Activated naive CD8-positive, alpha-beta T cell (primary cell): ENCODE results near the gene RASGEF1C.

Source experiments
- H3K27ac Mint-ChIP-seq: one replicate; pipeline ENCODE4 v1.8.0; 2021; ENCODE audit warnings: mixed read lengths
- H3K27me3 Mint-ChIP-seq: one replicate; pipeline ENCODE4 v1.8.0; 2021; ENCODE audit warnings: mixed read lengths
- H3K36me3 Mint-ChIP-seq: one replicate; pipeline ENCODE4 v1.8.0; 2021; ENCODE audit warnings: mixed read lengths
- H3K4me1 Mint-ChIP-seq: one replicate; pipeline ENCODE4 v1.8.0; 2021; ENCODE audit warnings: low read depth, mixed read lengths
- H3K4me3 Mint-ChIP-seq: one replicate; pipeline ENCODE4 v1.8.0; 2021; ENCODE audit warnings: mild to moderate bottlenecking, mixed read lengths
- H3K9me3 Mint-ChIP-seq: one replicate; pipeline ENCODE4 v1.8.0; 2021; ENCODE audit warnings: low read depth, mixed read lengths

Gene RASGEF1C

GRCh38 chr5:180119031-180119902, 89.7 kb downstream of the RASGEF1C start:
- H3K36me3 Mint-ChIP-seq = no peaks in the 10 kb centered on the region
- no peaks in the 10 kb centered on the region for H3K4me1 Mint-ChIP-seq
- H3K4me3 Mint-ChIP-seq = no peak overlapping the region
- H3K27me3 Mint-ChIP-seq = peaks cover 7% of the 10 kb centered on the region
- H3K9me3 Mint-ChIP-seq = no peaks in the 10 kb centered on the region
- H3K27ac Mint-ChIP-seq = no peak overlapping the region

DNA sequence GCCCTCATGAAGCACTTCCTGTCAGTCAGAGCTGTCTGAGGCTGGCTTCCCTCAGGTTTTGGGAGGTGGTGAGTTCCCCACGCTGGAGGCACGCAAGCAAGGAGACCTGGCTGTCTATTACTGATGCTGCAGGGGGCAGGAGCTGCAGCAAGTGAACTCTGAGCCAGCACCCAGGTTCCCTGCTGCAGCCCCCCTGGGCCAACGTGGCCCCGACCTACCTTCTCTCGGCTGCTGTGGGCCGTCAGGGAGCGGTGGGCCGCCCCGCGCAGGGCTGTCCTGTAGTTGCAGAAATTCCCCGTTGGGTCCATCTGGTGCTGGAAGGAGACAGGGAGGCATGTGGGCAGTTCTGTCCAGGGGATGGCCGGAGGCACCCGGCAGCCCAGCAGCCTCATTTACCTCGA, 90.6 kb downstream of the RASGEF1C start:
- H3K36me3 Mint-ChIP-seq = no peaks in the 10 kb centered on the region
- no peak overlapping the region for H3K4me3 Mint-ChIP-seq
- no peak overlapping the region for H3K27ac Mint-ChIP-seq
- H3K9me3 Mint-ChIP-seq = no peaks in the 10 kb centered on the region
- H3K27me3 Mint-ChIP-seq = peaks cover 1% of the 10 kb centered on the region
- no peaks in the 10 kb centered on the region for H3K4me1 Mint-ChIP-seq

GRCh38 chr5:180117000-180117725, 91.8 kb downstream of the RASGEF1C start:
- no peak overlapping the region for H3K4me3 Mint-ChIP-seq
- H3K4me1 Mint-ChIP-seq = no peaks in the 10 kb centered on the region
- H3K9me3 Mint-ChIP-seq = no peaks in the 10 kb centered on the region

GRCh38 chr5:180116077-180116999, 92.7 kb downstream of the RASGEF1C start:
- Mint-ChIP-seq H3K4me3 (no peak overlapping the region), H3K27ac (no peak overlapping the region), H3K4me1 (no peaks in the 10 kb centered on the region), H3K27me3 (no peaks in the 10 kb centered on the region), H3K36me3 (no peaks in the 10 kb centered on the region), H3K9me3 (no peaks in the 10 kb centered on the region)

More at GRCh38 chr5:180117000-180117725, 91.8 kb downstream of the RASGEF1C start:
- Mint-ChIP-seq H3K36me3 (no peaks in the 10 kb centered on the region), H3K27me3 (no peaks in the 10 kb centered on the region), H3K27ac (no peak overlapping the region)

DNA sequence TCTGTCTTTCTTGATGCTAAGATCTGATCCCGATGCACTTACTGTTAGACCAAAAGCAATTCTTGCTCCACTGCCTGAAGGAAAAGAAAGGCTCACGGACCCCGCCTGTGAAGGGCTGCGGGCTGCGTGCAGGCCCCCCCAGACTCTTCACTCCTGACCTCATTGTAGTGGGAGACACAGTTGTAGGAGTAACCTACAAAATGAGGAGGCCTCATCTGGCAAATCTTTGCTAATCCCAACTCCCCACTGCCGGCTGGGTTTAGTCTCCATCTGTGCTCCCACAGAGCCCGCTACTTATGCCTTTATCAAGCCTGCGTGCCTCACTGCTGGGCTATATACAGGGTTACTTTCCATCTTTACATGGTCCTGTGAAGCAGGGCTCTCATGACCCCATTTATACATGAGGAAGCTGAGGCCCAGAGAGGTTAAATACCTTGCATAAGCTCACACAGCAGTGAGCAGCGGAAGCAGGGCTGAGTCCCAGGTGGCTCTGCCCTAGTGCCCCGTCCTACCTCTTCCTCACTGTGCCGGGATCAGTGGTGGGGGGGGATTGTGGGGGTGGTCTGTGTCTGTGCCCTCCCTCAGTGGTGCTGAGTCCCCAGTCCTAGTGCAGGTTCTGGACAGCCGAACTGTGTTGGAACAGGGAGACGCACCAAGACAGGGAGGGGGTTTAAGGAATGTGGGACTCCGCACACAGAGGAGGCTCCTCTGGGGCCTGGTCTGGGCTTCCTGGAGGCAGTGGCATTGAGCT, 93.5 kb downstream of the RASGEF1C start:
- Mint-ChIP-seq H3K4me1 (no peaks in the 10 kb centered on the region), H3K9me3 (no peaks in the 10 kb centered on the region), H3K27me3 (no peaks in the 10 kb centered on the region)

DNA sequence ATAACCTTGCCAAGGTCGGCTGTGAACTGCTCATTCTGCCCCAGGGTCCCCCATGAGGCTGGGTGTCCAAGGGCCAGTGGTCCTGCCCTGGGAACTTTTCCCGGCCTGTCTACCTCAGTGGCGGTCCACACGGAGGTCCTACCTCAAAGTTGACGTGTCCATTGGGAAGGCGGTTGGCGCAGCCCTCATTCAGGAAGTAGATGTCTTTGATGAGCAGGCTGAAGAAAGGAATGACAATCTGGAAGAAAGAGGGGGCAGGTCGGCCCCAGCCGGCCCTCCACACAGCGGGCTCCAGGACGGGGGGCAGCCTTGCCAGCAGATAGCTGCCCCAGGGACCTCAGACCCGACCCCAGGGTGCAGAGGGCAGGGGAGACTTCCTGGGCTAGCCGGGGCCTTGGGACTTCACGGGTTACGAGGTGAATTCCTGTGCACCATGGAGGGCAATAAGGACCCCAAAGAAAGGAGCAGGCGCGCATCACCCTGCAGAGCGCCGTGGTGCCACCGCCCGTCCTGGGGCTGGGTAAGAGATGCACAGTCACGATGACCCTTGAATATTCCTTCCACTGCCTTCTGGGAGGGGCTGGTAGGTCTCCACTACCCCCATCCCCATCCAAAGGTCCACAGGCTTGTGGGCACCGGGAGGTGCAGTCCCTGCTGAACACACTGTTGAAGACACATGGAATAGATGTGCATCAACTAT, 94.6 kb downstream of the RASGEF1C start:
- Mint-ChIP-seq H3K27me3 (no peaks in the 10 kb centered on the region), H3K9me3 (no peaks in the 10 kb centered on the region), H3K4me1 (no peaks in the 10 kb centered on the region), H3K4me3 (no peak overlapping the region), H3K36me3 (no peaks in the 10 kb centered on the region), H3K27ac (no peak overlapping the region)

More for the DNA sequence above, 93.5 kb downstream of the RASGEF1C start:
- H3K27ac Mint-ChIP-seq = no peak overlapping the region
- no peak overlapping the region for H3K4me3 Mint-ChIP-seq
- no peaks in the 10 kb centered on the region for H3K36me3 Mint-ChIP-seq

DNA sequence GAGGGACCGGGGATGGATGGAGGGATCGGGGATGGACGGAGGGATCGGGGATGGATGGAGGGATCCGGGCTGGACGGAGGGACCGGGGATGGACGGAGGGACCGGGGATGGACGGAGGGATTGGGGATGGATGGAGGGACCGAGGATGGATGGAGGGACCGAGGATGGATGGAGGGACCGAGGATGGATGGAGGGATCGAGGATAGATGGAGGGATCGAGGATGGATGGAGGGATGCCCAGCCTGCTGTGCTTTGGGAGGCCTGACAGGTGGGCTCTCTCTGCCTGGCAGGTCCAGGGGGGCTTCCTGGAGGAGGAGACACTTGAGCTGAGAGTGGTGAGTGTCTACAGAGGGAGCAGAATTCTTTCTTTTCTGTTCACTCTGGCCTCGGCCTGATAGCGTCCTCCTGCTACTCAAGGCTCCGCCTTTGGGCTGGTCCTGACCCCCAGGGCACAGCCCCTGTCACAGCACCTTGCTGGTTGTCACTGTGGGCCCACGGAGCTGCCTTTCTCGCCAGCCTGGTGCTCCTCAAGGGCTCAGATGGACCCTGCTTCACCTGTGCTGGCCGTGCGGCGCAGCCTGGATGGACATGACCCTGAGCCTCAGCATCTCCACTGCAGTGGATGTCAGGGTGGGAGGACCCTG, 95.2 kb downstream of the RASGEF1C start:
- Mint-ChIP-seq H3K9me3 (no peaks in the 10 kb centered on the region), H3K4me1 (no peaks in the 10 kb centered on the region), H3K36me3 (no peaks in the 10 kb centered on the region), H3K4me3 (no peak overlapping the region), H3K27ac (no peak overlapping the region), H3K27me3 (no peaks in the 10 kb centered on the region)

DNA sequence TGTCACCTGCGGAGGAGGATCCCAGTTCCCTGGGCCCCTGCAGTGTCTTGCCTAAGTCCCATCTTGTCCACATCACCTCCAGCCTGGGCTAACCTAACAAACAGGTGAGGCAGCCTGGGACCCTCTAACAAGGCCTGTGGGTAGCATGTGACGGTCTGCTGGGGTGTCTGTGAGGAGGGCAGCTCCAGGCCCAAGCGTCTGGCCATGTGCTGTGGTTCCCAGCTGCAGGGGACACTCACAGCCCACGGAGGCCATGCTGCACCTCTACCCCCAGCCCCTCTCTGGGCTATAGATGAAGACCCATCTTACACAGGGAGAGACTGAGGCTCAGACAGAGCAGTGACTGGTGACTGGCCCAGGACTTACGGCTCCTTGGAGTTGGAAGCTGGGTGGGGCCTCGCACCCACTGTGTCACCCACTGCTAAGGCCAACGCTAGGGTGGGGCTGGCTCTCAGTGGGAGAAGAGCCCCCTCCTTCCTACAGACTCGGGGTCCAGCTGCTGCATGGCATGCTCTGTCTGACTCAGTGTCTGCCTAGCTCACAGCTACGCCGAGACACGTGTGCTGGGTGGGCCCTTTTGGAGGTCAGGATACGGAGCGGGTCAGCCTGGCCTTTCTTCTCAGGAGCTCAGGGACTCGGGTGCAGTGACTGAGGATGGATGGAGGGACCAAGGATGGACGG, 96.7 kb downstream of the RASGEF1C start:
- no peaks in the 10 kb centered on the region for H3K27me3 Mint-ChIP-seq
- peaks cover 4% of the 10 kb centered on the region for H3K9me3 Mint-ChIP-seq
- H3K4me1 Mint-ChIP-seq = no peaks in the 10 kb centered on the region
- no peak overlapping the region for H3K27ac Mint-ChIP-seq
- peaks cover 3% of the 10 kb centered on the region for H3K36me3 Mint-ChIP-seq
- H3K4me3 Mint-ChIP-seq = no peak overlapping the region

- Mint-ChIP-seq H3K4me1 (no peaks in the 10 kb centered on the region), H3K27ac (no peak overlapping the region), H3K4me3 (no peak overlapping the region), H3K9me3 (peaks cover 12% of the 10 kb centered on the region), H3K36me3 (peaks cover 7% of the 10 kb centered on the region), H3K27me3 (peaks cover 2% of the 10 kb centered on the region)
Observed at GRCh38 chr5:180111273-180112002, 97.6 kb downstream of the RASGEF1C start.

- Mint-ChIP-seq H3K4me1 (no peaks in the 10 kb centered on the region), H3K9me3 (peaks cover 14% of the 10 kb centered on the region)
Observed at GRCh38 chr5:180109920-180110319, 99.1 kb downstream of the RASGEF1C start.

GRCh38 chr5:180107005-180107404, 102.0 kb downstream of the RASGEF1C start:
- peaks cover 14% of the 10 kb centered on the region for H3K9me3 Mint-ChIP-seq
- no peaks in the 10 kb centered on the region for H3K4me1 Mint-ChIP-seq
- peaks cover 7% of the 10 kb centered on the region for H3K36me3 Mint-ChIP-seq
- H3K27me3 Mint-ChIP-seq = peaks cover 6% of the 10 kb centered on the region
- H3K27ac Mint-ChIP-seq = no peak overlapping the region
- no peak overlapping the region for H3K4me3 Mint-ChIP-seq

More at GRCh38 chr5:180109920-180110319, 99.1 kb downstream of the RASGEF1C start:
- H3K27ac Mint-ChIP-seq = no peak overlapping the region
- H3K36me3 Mint-ChIP-seq = peaks cover 7% of the 10 kb centered on the region
- H3K4me3 Mint-ChIP-seq = no peak overlapping the region
- peaks cover 3% of the 10 kb centered on the region for H3K27me3 Mint-ChIP-seq

DNA sequence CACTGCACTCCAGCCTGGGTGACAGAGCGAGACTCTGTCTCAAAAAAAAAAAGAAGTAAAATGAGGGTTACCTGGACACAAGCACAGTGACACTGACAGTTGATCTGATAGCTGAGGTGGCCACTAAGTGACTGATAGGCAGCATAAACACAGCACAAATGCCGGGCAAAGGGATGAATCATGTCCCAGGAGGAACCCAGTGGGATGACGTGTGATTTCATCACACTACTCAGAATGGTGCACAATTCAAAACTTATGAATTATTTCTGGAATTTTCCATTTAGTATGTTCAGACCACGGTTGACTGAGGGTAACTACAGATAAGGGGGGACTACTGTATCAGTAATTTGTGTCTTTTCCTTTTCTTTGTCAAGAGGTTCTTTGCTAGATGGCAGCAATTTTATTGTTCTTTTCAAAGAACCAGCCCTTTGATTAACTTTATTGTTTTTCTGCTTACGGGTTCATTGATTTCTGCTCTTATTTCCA, 103.1 kb downstream of the RASGEF1C start:
- peaks cover 7% of the 10 kb centered on the region for H3K36me3 Mint-ChIP-seq
- no peak overlapping the region for H3K27ac Mint-ChIP-seq
- H3K4me1 Mint-ChIP-seq = no peaks in the 10 kb centered on the region
- peaks cover 6% of the 10 kb centered on the region for H3K27me3 Mint-ChIP-seq
- no peak overlapping the region for H3K4me3 Mint-ChIP-seq
- peaks cover 14% of the 10 kb centered on the region for H3K9me3 Mint-ChIP-seq
